GM12878 (cell line): Measurements from ENCODE around the gene MIEF1. TPM values are rescaled to one million over a fixed set of nuclear protein-coding genes. Genes with fewer than 3 reads are reported as not detected.
A peak's percentile ranks its signal among the peaks of the same experiment; 100 is the strongest.

ENCODE experiments used
- ATAC-seq: fragments of 200-7000 bp; cut with Tn5 transposase; 3 replicates; pipeline ENCODE4 v1.9.1; 2020; ENCODE audit warnings: mild to moderate bottlenecking, moderate library complexity
- BruUV-seq: library from RNA; stranded (reverse); fragments of 400-500 nt; replicated peaks from 2 replicates; lab custom pipeline; 2021; lab: Mats Ljungman, UMichigan
- CTCF ChIA-PET: fragments of 300-600 bp; sonication (Branson Sonifier 250); formaldehyde crosslinking; extraction: SDS; loops from one replicate; lab custom pipeline; 2021; ENCODE audit warnings: inconsistent platforms; lab: Yijun Ruan, JAX
- POLR2A ChIA-PET: fragments of 350-600 bp; formaldehyde crosslinking; extraction: SDS; loops from one replicate; lab custom pipeline; 2021; ENCODE audit warnings: inconsistent platforms; lab: Charles Lee
- RAD21 ChIA-PET: fragments of 300-600 bp; sonication (Branson Sonifier 250); formaldehyde crosslinking; loops from one replicate; lab custom pipeline; 2023; ENCODE audit warnings: antibody characterized with exemption; ENCODE audit not compliant: unreplicated experiment; lab: Charles Lee
- SMC1A ChIA-PET: fragments of 300-600 bp; sonication (Branson Sonifier 250); formaldehyde crosslinking; loops from one replicate; lab custom pipeline; 2023; ENCODE audit not compliant: unreplicated experiment, uncharacterized antibody; lab: Charles Lee
- DNase-seq: peaks from one replicate; pipeline ENCODE4 v3.0.0-alpha.2; 2011; ENCODE audit warnings: low read depth, low spot score
- FAIRE-seq: peaks from 3 replicates; lab custom pipeline; 2011; peaks lifted over from hg19 to GRCh38; lab: Jason Lieb, UNC
- H2AFZ ChIP-seq: 2 replicates; pipeline ENCODE4 v1.6.0; 2011; ENCODE audit warnings: low read depth, low read length, control low read depth; ENCODE audit not compliant: control insufficient read depth
- H3K27ac ChIP-seq: 2 replicates; pipeline ENCODE4 v1.5.1; 2011; ENCODE audit warnings: control low read depth; ENCODE audit not compliant: control insufficient read depth, insufficient read depth
- H3K27me3 ChIP-seq, 2 experiments: replicated peaks in 1 of 2; 2 replicates each; pipeline versions ENCODE4 v1.6.0 to v1.6.1; 2011; ENCODE audit warnings: low read length in 1 of 2; ENCODE audit not compliant: control insufficient read depth in 2 of 2, insufficient read depth in 2 of 2
- H3K36me3 ChIP-seq, 2 experiments: 2 replicates each; pipeline ENCODE4 v1.5.1; 2011; ENCODE audit warnings: low read length in 1 of 2; ENCODE audit not compliant: control insufficient read depth in 2 of 2, insufficient read depth in 2 of 2
- H3K4me1 ChIP-seq: 2 replicates; pipeline ENCODE4 v1.6.1; 2011; ENCODE audit warnings: mild to moderate bottlenecking, low read length, moderate library complexity, mixed read lengths; ENCODE audit not compliant: control insufficient read depth, insufficient read depth
- H3K4me2 ChIP-seq: 2 replicates; pipeline ENCODE4 v1.6.0; 2011; ENCODE audit warnings: control low read depth; ENCODE audit not compliant: control insufficient read depth, insufficient read depth
- H3K4me3 ChIP-seq: fragments of 200-600 bp; sonication (generic); 2 replicates; pipeline ENCODE4 v1.5.1; 2016
- H3K79me2 ChIP-seq: 2 replicates; pipeline ENCODE4 v1.6.0; 2011; ENCODE audit warnings: low read length; ENCODE audit not compliant: control insufficient read depth, insufficient read depth
- H3K9ac ChIP-seq: 2 replicates; pipeline ENCODE4 v1.8.0; 2011; ENCODE audit warnings: low read length, control low read depth, mixed read lengths; ENCODE audit not compliant: control insufficient read depth, insufficient read depth
- H3K9me3 ChIP-seq: replicated peaks from 3 replicates; pipeline ENCODE4 v1.5.1; 2011; ENCODE audit warnings: mild to moderate bottlenecking, low read length; ENCODE audit not compliant: control insufficient read depth, insufficient read depth
- H4K20me1 ChIP-seq: 2 replicates; pipeline ENCODE4 v1.6.0; 2011; ENCODE audit not compliant: control insufficient read depth, insufficient read depth
- HDGF ChIP-seq: fragments of 450-650 bp; IDR thresholded peaks from 2 replicates; pipeline ENCODE4 v1.6.1; 2016; ENCODE audit warnings: antibody characterized with exemption
- PKNOX1 ChIP-seq: fragments of 450-650 bp; IDR thresholded peaks from 2 replicates; pipeline ENCODE4 v1.6.1; 2016; ENCODE audit warnings: mild to moderate bottlenecking
- ZBTB4 ChIP-seq: fragments of 450-650 bp; formaldehyde crosslinking; IDR thresholded peaks from 2 replicates; pipeline ENCODE4 v1.4.0; 2022; ENCODE audit warnings: mild to moderate bottlenecking, moderate library complexity
- WGBS: methylation state at CpG from one replicate; pipeline ENCODE4 v1.1.6; 2016; ENCODE audit warnings: low lambda C conversion rate; ENCODE audit not compliant: insufficient replicate concordance, insufficient coverage; ENCODE audit errors: missing lambda C conversion rate; 5-methylcytosine and 5-hydroxymethylcytosine counted together
- in situ Hi-C: fragments of 300-500 bp; cut with MboI; formaldehyde crosslinking; loops from 9 replicates; pipeline ENCODE4 v1.14.3; 2018; ENCODE audit warnings: mixed read lengths
- intact Hi-C: fragments of 100-400 bp; cut with micrococcal nuclease; formaldehyde crosslinking; loops from one replicate; pipeline ENCODE4 v1.14.2; 2022; ENCODE audit not compliant: unreplicated experiment
- polyA plus RNA-seq, 11 experiments: library from polyadenylated mRNA; depleted of rRNA in 4 of 11; unstranded in 6 of 11; stranded (reverse) in 5 of 11; fragments of >200 nt; fragmentation: Nextera tagmentation in 4 of 11; fragmentation: Illumina TruSeq in 1 of 11; extraction: Ambion mirVana in 4 of 11; extraction: Trizol in 1 of 11; gene quantifications; 1 replicate in 1 of 11; 2 replicates in 10 of 11; pipeline versions ENCODE4 v1.2.1 to v1.2.3, GENCODE V29; 2011 to 2016; ENCODE audit warnings: inconsistent platforms in 2 of 11, missing spikeins in 2 of 11, low read depth in 1 of 11
- total RNA-seq, 4 experiments: library from RNA; depleted of rRNA in 3 of 4; stranded (reverse); fragments of >200 nt in 3 of 4; fragmentation: Illumina TruSeq in 1 of 4; extraction: Trizol in 1 of 4; gene quantifications; 2 replicates each; pipeline versions ENCODE4 v1.2.1 to v1.2.3, GENCODE V29; 2013 to 2021

The MIEF1 gene
- total and polyA plus RNA-seq, 10 of the 15 experiments (the other 5 are each of a cell fraction or from before 2014, with no cell fraction given) = 12.4 to 52.3 (median 29.3) TPM

GRCh38 chr22:39472570-39473556, 29.2 kb upstream of the MIEF1 start:
- Histone ChIP-seq H3K79me2 (peaks cover 44% of the 10 kb centered on the region), H3K27me3 (no peaks in the 10 kb centered on the region), H2AFZ (no peak overlapping the region), H3K9ac (no peak overlapping the region), H3K36me3 (peaks cover 7 to 35% of the 10 kb centered on the region in 2 experiments; a peak in 3 of 4 replicates), H3K9me3 (no peaks in the 10 kb centered on the region), H3K4me3 (no peak overlapping the region), H3K4me2 (peak overlapping the region; percentile 65), H3K27ac (peak overlapping the region; percentile 76), H4K20me1 (no peaks in the 10 kb centered on the region; the same call in 1 of the 2 replicates), H3K4me1 (peaks cover 34% of the 10 kb centered on the region)
- POLR2A ChIA-PET = interaction anchor here (0.5 to 5.0 kb wide), 10 partner anchors 11 to 1458 kb away, joined by 3 to 38 read pairs (median 6); partner anchors contain the start of gene TAB1
- DNase-seq (no peak), ATAC-seq (peak; percentile 22), FAIRE-seq (no peak)
- in situ Hi-C loops = no loop called here
- 72% methylated on average over 19 of the region's 19 CpGs for WGBS
- SMC1A ChIA-PET = interaction anchor here (0.9 to 3.7 kb wide), 10 partner anchors 9 to 121 kb away, joined by 3 to 21 read pairs (median 6); partner anchors contain the start of gene TAB1
- intact Hi-C loops = no loop called here
- CTCF ChIA-PET = interaction anchor here (0.8 to 3.7 kb wide), 11 partner anchors 11 to 47 kb away, joined by 3 to 15 read pairs (median 6); partner anchors contain the start of gene ATF4
- RAD21 ChIA-PET = interaction anchor here (0.8 to 4.3 kb wide), 13 partner anchors 9 to 155 kb away, joined by 3 to 27 read pairs (median 4); no protein-coding TSS in a partner anchor
- no TSS peak for BruUV-seq
- TF ChIP-seq ZBTB4 (CRISPR knock-in tag) = no peak
- 0 out of 2 replicates have a peak, but pooled peaks have one; percentile 28 for TF ChIP-seq HDGF
- TF ChIP-seq PKNOX1 = peak; percentile 40; the same call in 1 of the 2 replicates
